A673 (cell line): Measurements from ENCODE around the gene SRA1.

Source experiments
- CTCF ChIP-seq: fragments of 300-800, 200-600 bp; sonication (generic); conservative IDR thresholded peaks from 2 replicates; pipeline ENCODE4 v1.5.1; 2017; ENCODE audit warnings: low read depth, mild to moderate bottlenecking, antibody characterized with exemption, low read length, moderate library complexity, mixed read lengths
- EZH2 ChIP-seq: fragments of 200-600 bp; sonication (generic); IDR thresholded peaks from 2 replicates; pipeline ENCODE4 v1.6.1; 2017; ENCODE audit warnings: borderline replicate concordance, low read depth, mild to moderate bottlenecking, mixed read lengths, antibody characterized with exemption, low read length; ENCODE audit not compliant: poor library complexity, severe bottlenecking

DNA sequence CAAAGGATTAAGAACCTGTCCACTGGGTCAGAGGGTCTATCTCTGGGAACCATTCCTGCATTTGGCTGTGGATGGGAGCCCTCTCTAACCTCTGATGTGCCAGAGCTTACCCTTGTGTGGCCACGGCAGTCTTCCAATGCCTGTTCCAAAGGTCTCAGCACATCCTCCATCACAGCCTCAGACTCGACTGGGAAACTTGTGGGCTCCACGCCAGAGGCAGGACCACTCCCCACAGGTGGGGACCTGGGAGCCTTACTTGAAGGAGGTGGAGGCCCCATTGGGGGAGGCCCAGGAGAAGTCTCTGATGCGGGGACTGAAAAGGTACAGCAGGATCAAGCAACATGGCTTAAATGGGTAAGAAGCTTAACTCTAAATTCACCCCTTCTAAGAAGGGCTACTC, 5.4 kb downstream of the SRA1 start:
- TF ChIP-seq CTCF (no peak), EZH2 (no peak)
